ENCODE measurements around the gene HSPA12B.

- TF ChIP-seq CTCF (IDR thresholded peaks at IDR 0.05) (no peak), TCF7L2 (IDR thresholded peaks at IDR 0.05; ENCODE audit: low read depth, low read length) (no peak), SIN3A (IDR thresholded peaks at IDR 0.05; ENCODE audit: borderline replicate concordance, insufficient read depth, low read depth, low read length) (no peak)
These were observed 33.4 kb upstream of the HSPA12B start for GRCh38 chr20:3699037-3699436.
